ENCODE results near the gene PLXNC1. TPM values are rescaled to one million over a fixed set of nuclear protein-coding genes. Genes with fewer than 3 reads are reported as not detected.

Gene PLXNC1
- total RNA-seq, 3 donors from 2014 or later: 5.2 to 13.2 (median 6.2) TPM

DNA sequence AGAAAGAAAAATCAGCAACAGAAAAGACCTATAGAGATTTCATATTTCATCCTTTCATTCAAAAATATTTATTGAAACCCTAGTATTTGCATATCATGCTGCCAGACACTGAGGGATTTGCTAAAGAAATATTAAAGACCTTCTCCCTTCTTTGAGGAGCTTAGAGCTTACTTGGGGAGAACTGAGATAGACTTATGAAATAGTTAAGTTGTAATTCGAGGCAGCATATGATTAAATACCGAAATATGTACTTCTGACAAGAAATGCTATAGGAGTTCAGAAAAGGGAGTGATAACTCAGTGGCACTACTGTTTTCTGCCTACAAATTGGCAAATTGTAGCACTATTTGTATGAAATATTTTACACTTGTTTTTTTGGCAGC lies 59.1 kb downstream of the PLXNC1 start:
- ATAC-seq: no peak
- no peak for DNase-seq
- Histone ChIP-seq H3K4me3 (no peak overlapping the region), H3K36me3 (ENCODE audit: low read depth) (no peaks in the 10 kb centered on the region), H3K4me1 (ENCODE audit: low read depth) (no peaks in the 10 kb centered on the region), H3K9me3 (no peaks in the 10 kb centered on the region)
- intact Hi-C loops (cut with DNase I, micrococcal nuclease): no loop called here
- TF ChIP-seq, protein P1, sequence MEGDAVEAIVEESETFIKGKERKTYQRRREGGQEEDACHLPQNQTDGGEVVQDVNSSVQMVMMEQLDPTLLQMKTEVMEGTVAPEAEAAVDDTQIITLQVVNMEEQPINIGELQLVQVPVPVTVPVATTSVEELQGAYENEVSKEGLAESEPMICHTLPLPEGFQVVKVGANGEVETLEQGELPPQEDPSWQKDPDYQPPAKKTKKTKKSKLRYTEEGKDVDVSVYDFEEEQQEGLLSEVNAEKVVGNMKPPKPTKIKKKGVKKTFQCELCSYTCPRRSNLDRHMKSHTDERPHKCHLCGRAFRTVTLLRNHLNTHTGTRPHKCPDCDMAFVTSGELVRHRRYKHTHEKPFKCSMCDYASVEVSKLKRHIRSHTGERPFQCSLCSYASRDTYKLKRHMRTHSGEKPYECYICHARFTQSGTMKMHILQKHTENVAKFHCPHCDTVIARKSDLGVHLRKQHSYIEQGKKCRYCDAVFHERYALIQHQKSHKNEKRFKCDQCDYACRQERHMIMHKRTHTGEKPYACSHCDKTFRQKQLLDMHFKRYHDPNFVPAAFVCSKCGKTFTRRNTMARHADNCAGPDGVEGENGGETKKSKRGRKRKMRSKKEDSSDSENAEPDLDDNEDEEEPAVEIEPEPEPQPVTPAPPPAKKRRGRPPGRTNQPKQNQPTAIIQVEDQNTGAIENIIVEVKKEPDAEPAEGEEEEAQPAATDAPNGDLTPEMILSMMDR (IDR thresholded peaks at IDR 0.05): no peak

DNA sequence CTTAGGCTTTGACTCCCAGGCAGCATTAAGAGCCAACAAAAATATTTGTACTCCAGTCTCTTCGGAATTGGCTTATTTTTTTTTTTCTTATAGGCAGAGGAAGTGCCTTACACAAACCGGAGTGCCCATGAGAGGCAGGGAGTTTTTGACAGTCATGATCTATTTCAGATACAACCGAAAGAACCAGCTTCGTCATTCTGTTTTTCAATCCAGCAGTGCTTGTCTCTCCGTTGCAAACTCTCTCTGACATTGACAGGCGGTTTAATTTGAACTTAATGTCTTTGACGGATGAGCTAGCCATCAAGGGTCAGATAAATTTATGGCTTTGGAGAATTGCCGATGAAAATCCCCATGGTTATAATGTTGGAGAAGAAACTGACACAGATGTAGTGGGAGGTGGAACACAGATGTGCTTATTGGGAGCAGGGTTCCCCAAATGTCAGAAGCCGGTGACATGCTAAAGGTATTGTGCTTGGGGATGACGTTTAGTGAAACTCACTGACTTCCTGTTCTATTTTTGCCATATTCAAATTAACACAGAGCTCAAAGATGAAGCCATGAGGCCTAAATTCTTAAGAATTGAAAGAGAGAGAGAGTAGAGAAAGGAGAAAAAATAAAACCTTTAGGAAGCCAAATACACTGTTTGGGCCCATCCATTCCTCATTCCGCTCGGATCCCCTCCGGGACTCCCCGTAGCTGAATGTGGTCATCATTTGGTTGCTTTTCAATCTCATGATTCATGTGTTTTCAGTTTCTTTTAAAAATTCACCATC lies 59.7 kb downstream of the PLXNC1 start:
- no peaks in the 10 kb centered on the region for H3K36me3 ChIP-seq (ENCODE audit: low read depth)
- ATAC-seq: peak; percentile 80
- intact Hi-C loops (cut with DNase I, micrococcal nuclease): no loop called here
- H3K4me3 ChIP-seq: no peak overlapping the region
- H3K4me1 ChIP-seq (ENCODE audit: low read depth): no peaks in the 10 kb centered on the region
- H3K9me3 ChIP-seq: no peaks in the 10 kb centered on the region
- DNase-seq: peak in 1 of 3 donors; percentile 20
- TF ChIP-seq, protein P1 (IDR thresholded peaks at IDR 0.05): no peak

DNA sequence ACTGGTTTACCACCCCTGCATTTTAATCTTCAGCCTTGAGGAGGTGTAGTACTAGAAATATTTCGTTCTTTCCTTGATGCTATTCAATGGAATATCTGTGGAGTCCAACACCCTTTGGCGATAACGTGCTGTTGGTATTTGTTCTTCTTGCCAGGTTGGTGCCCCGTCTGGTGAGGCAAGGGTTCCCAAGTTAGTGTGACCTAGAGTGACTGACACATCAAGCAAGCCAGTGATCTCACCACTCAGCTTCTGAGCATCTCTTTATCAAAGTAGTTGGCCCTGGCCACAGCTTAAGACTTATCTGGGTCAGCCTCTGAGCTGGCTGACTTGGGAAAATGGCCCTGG lies 60.2 kb downstream of the PLXNC1 start:
- H3K36me3 ChIP-seq (ENCODE audit: low read depth): no peaks in the 10 kb centered on the region
- no peak overlapping the region for H3K4me3 ChIP-seq
- TF ChIP-seq, protein P1 (IDR thresholded peaks at IDR 0.05): no peak
- no peaks in the 10 kb centered on the region for H3K4me1 ChIP-seq (ENCODE audit: low read depth)
- intact Hi-C loops (cut with DNase I, micrococcal nuclease): no loop called here
- no peaks in the 10 kb centered on the region for H3K9me3 ChIP-seq
- DNase-seq (peak in 1 of 3 donors; percentile 12), ATAC-seq (peak; percentile 19)

DNA sequence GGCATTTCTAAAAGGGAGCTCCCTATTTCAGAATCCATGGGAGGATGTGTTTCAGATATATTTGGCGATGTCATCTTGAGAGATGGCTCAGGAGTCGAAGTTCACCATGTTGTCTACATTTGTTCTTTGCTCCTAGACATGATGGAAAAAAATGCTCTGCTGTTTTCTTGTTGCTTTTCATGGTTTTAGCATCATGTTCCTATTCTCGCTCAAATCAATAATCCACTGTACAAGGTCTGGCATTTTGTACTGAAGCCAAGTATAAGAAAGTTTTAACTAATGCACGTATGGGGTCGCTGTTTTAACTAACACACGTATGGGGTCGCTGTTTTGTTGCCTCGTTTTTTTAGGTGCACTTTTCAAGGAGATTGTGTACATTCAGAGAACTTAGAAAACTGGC lies 60.9 kb downstream of the PLXNC1 start:
- ATAC-seq (no peak), DNase-seq (no peak)
- H3K36me3 ChIP-seq (ENCODE audit: low read depth): no peaks in the 10 kb centered on the region
- intact Hi-C loops (cut with DNase I, micrococcal nuclease): no loop called here
- H3K9me3 ChIP-seq: no peaks in the 10 kb centered on the region
- no peaks in the 10 kb centered on the region for H3K4me1 ChIP-seq (ENCODE audit: low read depth)
- TF ChIP-seq, protein P1 (IDR thresholded peaks at IDR 0.05): no peak
- no peak overlapping the region for H3K4me3 ChIP-seq

DNA sequence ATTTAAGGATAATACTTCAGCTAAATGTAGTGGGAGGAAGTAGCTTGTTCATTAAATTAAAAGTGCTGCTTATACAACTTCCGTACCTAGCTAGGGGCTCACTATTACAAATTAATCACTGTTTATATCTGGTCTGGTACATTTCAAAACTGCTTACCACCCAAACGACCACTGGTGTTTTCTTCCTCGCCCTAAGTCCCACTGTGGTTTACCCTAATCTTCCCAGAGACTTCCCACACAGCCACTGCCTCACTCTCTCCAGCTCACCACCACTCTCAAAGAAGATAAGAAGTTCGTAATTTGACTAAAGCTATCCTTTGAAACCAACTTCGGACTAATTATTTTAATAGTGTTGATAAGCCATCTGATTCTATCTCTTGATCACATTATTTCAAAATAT lies 62.6 kb downstream of the PLXNC1 start:
- TF ChIP-seq, protein P1 (IDR thresholded peaks at IDR 0.05): no peak
- ATAC-seq (no peak), DNase-seq (no peak)
- Histone ChIP-seq H3K4me3 (no peak overlapping the region), H3K36me3 (ENCODE audit: low read depth) (no peaks in the 10 kb centered on the region), H3K4me1 (ENCODE audit: low read depth) (no peaks in the 10 kb centered on the region), H3K9me3 (no peaks in the 10 kb centered on the region)
- intact Hi-C loops (cut with DNase I, micrococcal nuclease): no loop called here
